T-helper 17 cell (primary cell): ENCODE results near the gene KISS1R. TPM values are rescaled to one million over a fixed set of nuclear protein-coding genes. Genes with fewer than 3 reads are reported as not detected.
A peak's percentile ranks its signal among the peaks of the same experiment; 100 is the strongest.

Source experiments
- ATAC-seq: fragments of 150-1000 bp; cut with Tn5 transposase; 2 replicates; pipeline ENCODE4 v1.10.0; 2021; ENCODE audit warnings: mild to moderate bottlenecking, moderate library complexity
- DNase-seq, 3 donors: peaks; one replicate each; pipeline versions ENCODE4 v3.0.0 to v3.0.0-alpha.2; 2020 to 2021
- H3K9me3 ChIP-seq: one replicate; pipeline ENCODE4 v1.7.0; 2013; ENCODE audit warnings: low read length, mild to moderate bottlenecking; ENCODE audit not compliant: control insufficient read depth, poor library complexity, severe bottlenecking
- H3K27ac Mint-ChIP-seq: one replicate; pipeline ENCODE4 v1.8.0; 2022; ENCODE audit warnings: mild to moderate bottlenecking, moderate library complexity, mixed read lengths
- H3K27me3 Mint-ChIP-seq: one replicate; pipeline ENCODE4 v1.8.0; 2022; ENCODE audit warnings: mixed read lengths
- H3K36me3 Mint-ChIP-seq: one replicate; pipeline ENCODE4 v1.8.0; 2022; ENCODE audit warnings: low read depth, mixed read lengths
- H3K4me1 Mint-ChIP-seq: one replicate; pipeline ENCODE4 v1.8.0; 2022; ENCODE audit warnings: mild to moderate bottlenecking, mixed read lengths
- H3K4me3 Mint-ChIP-seq: one replicate; pipeline ENCODE4 v1.8.0; 2022; ENCODE audit warnings: mild to moderate bottlenecking, moderate library complexity, mixed read lengths
- total RNA-seq, 4 donors: library from RNA in 2 of 4; stranded (reverse) in 2 of 4; gene quantifications; one replicate each; pipeline ENCODE4 v1.2.3 and lab custom pipeline; 2022 to 2026

The KISS1R gene
- total RNA-seq, 2 donors from 2014 or later, result 0.94 to 0.99 TPM

DNA sequence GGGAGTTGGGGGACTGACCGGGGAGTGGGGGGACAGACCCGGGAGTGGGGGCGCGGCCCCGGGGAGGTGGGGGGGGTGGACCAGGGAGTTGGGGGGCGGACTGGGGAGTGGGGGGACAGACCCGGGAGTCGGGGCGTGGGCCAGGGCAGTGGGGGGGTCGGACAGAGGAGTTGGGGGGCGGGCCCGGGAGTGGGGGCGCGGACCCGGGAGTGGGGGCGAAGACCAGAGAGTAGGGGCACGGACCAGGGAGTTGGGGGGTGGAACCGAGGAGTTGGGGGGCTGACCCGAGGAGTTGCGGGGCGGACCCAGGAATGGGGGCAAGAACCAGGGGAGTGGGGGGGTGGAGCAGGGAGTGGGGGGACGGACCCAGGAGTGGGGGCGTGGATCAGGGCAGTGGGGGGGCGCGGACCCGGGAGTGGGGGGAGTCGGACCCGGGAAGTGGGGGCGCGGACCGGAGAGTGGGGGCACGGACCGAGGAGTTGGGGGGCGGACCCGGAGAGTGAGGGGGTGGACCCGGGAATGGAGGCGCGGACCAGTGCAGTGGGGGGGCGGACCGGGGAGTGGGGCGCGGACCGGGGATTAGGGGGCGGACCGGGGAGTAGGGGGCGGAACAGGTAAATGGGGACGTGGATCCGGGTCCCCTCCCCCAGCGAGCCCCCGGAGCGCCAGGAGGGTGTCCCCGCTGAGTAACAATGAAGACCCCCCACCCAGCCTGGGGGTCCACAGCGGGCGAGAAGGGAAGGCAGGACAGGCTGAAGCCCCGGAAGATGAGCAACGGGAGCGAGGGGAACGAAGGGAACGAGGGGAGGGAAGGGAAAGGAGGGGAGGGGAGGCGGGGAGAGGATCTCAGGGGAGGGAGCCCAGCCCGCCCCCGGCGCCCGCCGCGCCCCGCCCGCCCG is 4.7 kb upstream of the KISS1R start:
- Mint-ChIP-seq H3K27ac (peak overlapping the region; percentile 89), H3K4me1 (peaks cover 27% of the 10 kb centered on the region), H3K36me3 (peaks cover 6% of the 10 kb centered on the region), H3K27me3 (no peaks in the 10 kb centered on the region), H3K4me3 (peak overlapping the region; percentile 92)
- ATAC-seq, result no peak
- no peaks in the 10 kb centered on the region for H3K9me3 ChIP-seq
- DNase-seq, result peak in 1 of 3 donors; percentile 39

DNA sequence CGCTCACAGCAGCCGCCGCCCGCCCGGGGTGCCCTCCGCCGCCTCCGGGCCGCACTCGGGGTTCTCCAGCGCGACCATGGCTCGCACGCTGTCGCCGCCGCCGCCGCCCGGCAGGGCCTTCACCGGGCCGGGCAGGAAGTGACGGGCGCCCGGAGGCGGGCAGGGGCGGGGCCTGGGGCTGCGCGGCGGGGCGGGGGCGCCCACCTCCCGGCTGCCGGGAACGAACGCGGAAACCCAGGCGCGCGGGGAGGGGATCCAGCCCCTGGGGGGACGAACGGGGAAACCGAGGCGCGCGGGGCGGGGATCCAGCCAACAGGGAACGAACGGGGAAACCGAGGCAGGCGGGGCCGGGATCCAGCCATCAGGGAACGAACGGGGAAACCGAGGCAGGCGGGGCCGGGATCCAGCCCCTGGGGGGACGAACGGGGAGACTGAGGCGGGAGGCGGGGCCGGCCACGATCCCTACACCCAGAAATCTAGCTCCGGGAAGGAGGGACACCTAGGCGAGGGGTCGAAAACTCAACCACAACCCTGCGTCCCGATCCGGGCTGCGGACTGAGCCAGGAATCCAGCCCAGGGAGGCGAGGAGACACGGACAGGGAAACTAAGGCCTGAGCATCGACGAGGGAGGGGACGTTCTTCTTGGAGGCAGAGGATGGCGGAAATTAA is 3.9 kb upstream of the KISS1R start, which contains the start of gene R3HDM4:
Gene R3HDM4, minus strand, starts transcription at position 140 of the 669 bp plus-strand sequence. Its CDS starts 62 bp downstream, at position 78.
- DNase-seq (peak; percentile 80 to 88 (median 85)), ATAC-seq (peak; percentile 62)
- peak within 1 kb of the TSS; percentile 92 for H3K4me3 Mint-ChIP-seq
- no peaks in the 10 kb centered on the region for H3K27me3 Mint-ChIP-seq
- peaks cover 25% of the 10 kb centered on the region for H3K4me1 Mint-ChIP-seq
- no peaks in the 10 kb centered on the region for H3K9me3 ChIP-seq
- H3K27ac Mint-ChIP-seq, result peak within 1 kb of the TSS; percentile 89
- H3K36me3 Mint-ChIP-seq, result peaks cover 6% of the 10 kb centered on the region

DNA sequence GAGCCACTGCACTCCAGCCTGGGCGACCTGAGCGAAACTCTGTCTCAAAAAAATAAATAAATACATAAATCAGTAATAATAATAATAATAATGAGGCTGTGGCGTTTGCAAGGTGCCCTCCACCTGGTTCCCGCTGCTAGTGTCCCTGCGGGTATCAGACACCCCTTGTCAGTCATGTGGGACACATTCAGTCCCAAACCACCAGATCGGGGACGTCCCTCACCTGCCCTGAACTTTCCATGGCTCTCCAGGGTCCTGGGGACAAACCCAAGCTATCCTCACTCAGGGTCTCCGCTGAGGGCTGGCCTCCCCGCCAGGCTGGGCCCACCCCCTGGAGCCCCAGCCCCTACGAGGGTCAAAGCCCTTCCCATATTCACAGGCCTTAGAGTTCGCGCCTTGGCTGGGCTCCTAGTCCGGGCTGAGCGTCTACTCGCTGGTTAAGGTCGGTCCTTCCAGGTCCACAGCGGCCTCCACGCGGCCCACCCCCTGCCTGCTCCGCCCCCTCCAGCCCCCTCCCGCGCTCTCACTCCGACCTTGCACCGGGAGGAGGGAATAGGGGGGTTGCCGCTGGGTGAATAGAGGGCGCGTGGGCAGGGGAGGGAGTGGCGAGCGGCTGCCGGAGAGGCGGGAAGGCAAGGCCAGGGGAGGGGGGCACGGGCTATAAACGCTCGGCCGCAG is 349 bp upstream of the KISS1R start:
- Mint-ChIP-seq H3K27me3 (no peaks in the 10 kb centered on the region), H3K27ac (no peak overlapping the region), H3K36me3 (peaks cover 2% of the 10 kb centered on the region), H3K4me1 (peaks cover 12% of the 10 kb centered on the region), H3K4me3 (peak overlapping the region; percentile 67)
- H3K9me3 ChIP-seq, result no peaks in the 10 kb centered on the region
- DNase-seq, result no peak
- ATAC-seq, result no peak

DNA sequence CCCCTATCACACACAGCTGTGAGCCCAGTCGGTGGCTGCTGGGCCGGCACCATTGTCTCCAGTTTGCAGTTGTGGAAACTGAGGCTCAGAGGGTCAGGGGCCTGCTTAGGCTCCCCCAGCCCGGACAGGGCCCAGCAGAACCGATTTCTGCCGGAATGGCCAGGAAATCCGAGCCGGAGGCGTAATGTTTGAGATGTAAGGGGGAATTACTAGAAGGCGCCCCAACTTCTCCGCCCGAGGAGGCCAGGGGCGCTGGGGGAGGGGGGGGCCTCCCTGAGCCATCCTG is 962 bp downstream of the KISS1R start:
- no peak for ATAC-seq
- Mint-ChIP-seq H3K27me3 (no peaks in the 10 kb centered on the region), H3K4me1 (peaks cover 15% of the 10 kb centered on the region), H3K27ac (no peak overlapping the region), H3K36me3 (peaks cover 2% of the 10 kb centered on the region), H3K4me3 (peak overlapping the region; percentile 87)
- no peaks in the 10 kb centered on the region for H3K9me3 ChIP-seq
- DNase-seq, result no peak

DNA sequence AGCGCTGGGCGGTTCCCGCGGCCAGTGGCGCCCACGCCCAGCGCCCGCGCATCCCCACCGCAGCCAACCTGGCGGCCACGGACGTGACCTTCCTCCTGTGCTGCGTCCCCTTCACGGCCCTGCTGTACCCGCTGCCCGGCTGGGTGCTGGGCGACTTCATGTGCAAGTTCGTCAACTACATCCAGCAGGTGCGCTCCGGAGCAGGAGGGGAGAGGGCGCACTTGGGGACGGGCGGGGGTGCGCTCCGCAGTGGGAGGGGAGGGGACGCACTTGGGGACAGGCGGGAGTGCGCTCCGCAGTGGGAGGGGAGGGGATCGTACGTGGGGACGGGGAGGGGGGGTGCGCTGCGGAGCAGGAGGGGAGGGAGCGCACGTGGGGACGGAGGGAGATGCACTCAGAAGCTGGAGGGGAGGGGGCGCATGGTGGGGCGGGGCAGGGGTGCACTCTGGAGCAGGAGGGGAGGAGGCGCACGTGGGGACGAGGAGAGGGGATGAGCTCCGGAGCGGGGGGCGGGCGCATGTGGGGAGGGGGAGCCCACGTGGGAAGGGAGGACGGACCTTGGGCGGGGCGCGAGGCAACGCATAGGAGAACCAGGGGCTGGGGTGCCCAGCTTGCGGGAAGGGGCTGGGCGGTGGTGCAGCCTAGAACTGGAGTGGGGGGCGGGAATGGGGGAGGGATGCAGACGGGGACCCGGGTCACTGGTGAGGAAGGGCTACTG is 1.5 kb downstream of the KISS1R start:
- DNase-seq, result no peak

DNA sequence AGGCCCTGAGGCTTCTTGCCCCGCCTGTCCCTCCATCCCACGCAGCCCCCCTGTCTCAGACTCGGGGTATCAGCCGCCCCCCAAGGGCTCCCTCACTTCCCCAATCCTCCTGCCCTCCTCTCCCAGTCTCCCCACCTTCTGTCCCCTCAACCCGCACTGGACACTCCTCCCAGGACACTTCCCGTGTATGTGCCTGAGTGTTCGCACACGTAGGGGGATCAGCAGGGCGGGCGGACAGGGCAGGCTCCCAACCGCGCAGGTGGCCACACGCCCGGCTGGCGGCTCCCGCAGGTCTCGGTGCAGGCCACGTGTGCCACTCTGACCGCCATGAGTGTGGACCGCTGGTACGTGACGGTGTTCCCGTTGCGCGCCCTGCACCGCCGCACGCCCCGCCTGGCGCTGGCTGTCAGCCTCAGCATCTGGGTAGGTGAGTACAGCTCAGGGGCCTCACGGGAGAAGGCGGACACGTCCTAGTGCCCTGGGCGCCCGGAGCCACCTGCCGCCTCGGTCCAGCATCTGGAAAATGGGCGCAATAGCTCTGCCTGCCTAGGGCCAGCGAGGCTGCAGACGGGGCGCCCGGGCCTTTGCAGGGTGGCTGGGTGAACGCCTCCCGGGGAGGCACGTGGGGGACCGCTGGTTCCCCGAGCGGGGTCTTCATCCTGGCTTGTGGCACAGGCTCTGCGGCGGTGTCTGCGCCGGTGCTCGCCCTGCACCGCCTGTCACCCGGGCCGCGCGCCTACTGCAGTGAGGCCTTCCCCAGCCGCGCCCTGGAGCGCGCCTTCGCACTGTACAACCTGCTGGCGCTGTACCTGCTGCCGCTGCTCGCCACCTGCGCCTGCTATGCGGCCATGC is 2.3 kb downstream of the KISS1R start:
- Mint-ChIP-seq H3K36me3 (peaks cover 2% of the 10 kb centered on the region), H3K27ac (no peak overlapping the region), H3K27me3 (no peaks in the 10 kb centered on the region), H3K4me1 (peaks cover 16% of the 10 kb centered on the region), H3K4me3 (peak overlapping the region; percentile 63)
- DNase-seq (no peak), ATAC-seq (peak; percentile 64)
- H3K9me3 ChIP-seq, result no peaks in the 10 kb centered on the region

More for the DNA sequence above, 1.5 kb downstream of the KISS1R start:
- Mint-ChIP-seq H3K27me3 (no peaks in the 10 kb centered on the region), H3K27ac (no peak overlapping the region), H3K4me1 (peaks cover 14% of the 10 kb centered on the region), H3K4me3 (peak overlapping the region; percentile 63), H3K36me3 (peaks cover 2% of the 10 kb centered on the region)
- ATAC-seq, result no peak
- no peaks in the 10 kb centered on the region for H3K9me3 ChIP-seq

DNA sequence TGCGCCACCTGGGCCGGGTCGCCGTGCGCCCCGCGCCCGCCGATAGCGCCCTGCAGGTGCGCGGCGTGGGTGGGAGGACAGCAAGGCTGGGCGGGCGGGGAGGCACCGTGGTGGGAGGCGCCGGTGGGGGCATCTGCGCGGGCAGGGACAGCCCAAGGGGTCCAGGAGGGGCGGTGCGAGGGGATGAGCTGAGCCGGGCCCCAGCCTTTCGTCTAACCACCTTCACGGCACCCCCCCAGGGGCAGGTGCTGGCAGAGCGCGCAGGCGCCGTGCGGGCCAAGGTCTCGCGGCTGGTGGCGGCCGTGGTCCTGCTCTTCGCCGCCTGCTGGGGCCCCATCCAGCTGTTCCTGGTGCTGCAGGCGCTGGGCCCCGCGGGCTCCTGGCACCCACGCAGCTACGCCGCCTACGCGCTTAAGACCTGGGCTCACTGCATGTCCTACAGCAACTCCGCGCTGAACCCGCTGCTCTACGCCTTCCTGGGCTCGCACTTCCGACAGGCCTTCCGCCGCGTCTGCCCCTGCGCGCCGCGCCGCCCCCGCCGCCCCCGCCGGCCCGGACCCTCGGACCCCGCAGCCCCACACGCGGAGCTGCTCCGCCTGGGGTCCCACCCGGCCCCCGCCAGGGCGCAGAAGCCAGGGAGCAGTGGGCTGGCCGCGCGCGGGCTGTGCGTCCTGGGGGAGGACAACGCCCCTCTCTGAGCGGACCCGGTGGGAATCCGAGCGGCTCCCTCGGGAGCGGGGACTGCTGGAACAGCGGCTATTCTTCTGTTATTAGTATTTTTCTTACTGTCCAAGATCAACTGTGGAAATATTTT is 3.1 kb downstream of the KISS1R start:
- H3K9me3 ChIP-seq, result no peaks in the 10 kb centered on the region
- no peaks in the 10 kb centered on the region for H3K36me3 Mint-ChIP-seq
- no peaks in the 10 kb centered on the region for H3K27me3 Mint-ChIP-seq
- H3K4me1 Mint-ChIP-seq, result peaks cover 12% of the 10 kb centered on the region
- peak overlapping the region; percentile 89 for H3K4me3 Mint-ChIP-seq
- ATAC-seq (peak; percentile 64), DNase-seq (peak; percentile 58 to 67 (median 60))
- H3K27ac Mint-ChIP-seq, result peak overlapping the region; percentile 91

DNA sequence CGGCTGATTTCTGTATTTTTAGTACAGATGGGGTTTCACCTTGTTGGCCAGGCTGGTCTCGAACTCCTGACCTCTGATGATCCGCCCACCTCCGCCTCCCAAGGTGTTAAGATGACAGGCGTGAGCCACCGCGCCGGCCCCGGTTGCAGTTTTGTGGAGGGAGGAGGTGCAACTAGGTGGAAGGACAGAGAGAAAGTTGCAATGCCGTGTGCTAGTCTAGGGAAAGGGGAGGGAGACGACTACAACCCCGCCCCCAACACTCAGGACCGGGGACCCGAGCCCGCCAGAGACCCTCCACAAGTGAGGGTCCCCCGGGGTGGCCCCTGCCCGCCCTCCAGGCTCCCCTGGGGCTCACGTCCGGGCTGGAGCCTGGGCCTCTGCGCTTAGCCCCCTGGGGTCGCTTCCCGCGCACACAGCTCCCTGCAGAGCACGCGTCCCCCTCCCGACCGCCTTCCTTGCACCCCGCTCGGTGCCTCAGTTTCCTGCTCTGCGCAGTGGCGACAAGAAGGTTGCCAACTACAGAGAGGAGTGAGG is 7.5 kb downstream of the KISS1R start:
- H3K4me3 Mint-ChIP-seq, result peak overlapping the region; percentile 89
- peaks cover 10% of the 10 kb centered on the region for H3K4me1 Mint-ChIP-seq
- H3K27me3 Mint-ChIP-seq, result no peaks in the 10 kb centered on the region
- H3K27ac Mint-ChIP-seq, result no peak overlapping the region
- H3K9me3 ChIP-seq, result no peaks in the 10 kb centered on the region
- DNase-seq, result no peak
- ATAC-seq, result no peak
- no peaks in the 10 kb centered on the region for H3K36me3 Mint-ChIP-seq

DNA sequence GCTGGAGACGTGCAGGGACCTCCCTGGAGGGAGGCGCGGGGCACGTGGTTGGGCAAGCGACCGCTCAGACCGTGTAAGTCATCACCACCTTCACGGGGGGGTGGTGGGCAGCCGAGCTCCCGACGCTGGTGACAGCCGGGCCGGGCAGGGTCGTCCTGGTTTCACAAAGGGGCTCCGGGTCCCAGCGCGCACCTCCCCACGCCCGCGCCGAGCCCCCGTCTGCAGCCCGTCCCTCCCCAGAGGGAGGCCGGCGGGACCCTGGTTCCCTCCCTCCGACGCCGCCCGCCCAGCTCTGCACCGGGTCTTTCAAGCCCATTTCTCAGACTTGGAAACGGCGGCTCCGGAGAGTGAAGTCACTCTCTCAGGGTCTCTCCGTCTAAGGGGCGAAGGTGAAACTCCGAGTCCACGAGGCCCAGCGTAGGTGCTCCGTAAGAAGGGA is 8.0 kb downstream of the KISS1R start:
- H3K27ac Mint-ChIP-seq, result no peak overlapping the region
- ATAC-seq, result peak; percentile 66

DNA sequence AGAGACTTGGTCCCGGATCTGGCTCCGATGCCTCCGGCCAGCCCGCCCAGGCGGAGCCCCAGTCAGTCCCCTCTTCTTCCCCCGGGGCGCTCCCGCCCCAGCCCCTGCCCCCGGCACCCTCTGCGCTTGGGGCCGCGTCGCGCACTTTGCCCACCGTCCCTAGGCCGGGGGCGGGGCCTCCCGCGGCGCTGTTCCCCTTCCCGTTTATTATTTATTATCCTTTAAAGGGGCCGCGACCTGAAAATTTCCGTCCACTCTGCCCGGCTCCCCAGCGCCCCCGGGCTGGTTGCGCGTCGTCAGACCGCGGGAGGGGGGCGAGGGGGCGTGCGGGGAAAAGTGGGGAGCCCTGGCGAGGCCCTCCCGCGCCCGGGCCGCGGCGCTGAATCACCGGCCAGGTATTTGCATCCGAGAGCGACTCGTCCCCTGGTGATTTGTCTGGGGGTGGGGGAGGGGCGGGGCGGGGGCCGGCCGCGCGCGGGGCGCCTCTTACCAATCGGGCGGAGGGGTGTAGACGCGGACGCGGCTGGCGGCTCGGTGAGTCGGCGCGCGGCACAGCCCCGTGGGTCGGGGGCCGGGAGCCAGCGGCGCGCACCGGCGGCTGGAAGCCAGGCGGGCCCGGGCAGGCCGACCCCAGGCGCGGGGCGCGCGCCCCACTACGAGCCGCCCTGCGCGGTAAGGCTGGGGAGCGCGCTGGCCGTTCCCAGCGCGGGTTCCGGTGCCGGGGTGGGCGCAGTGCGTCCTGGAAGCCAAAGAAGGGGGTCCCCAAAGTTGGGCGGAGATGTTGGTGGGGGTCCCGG is 8.6 kb downstream of the KISS1R start, which contains the start of gene ARID3A:
Gene ARID3A, plus strand, starts transcription at position 510 of the 797 bp plus-strand sequence. CDS start 3,494 bp downstream, outside the sequence.
- Mint-ChIP-seq H3K36me3 (no peaks in the 10 kb centered on the region), H3K27ac (peak within 1 kb of the TSS; percentile 24), H3K27me3 (no peaks in the 10 kb centered on the region), H3K4me1 (peaks cover 10% of the 10 kb centered on the region), H3K4me3 (peak within 1 kb of the TSS; percentile 89)
- ATAC-seq (peak; percentile 80), DNase-seq (peak; percentile 61 to 65 (median 63))
- no peaks in the 10 kb centered on the region for H3K9me3 ChIP-seq

More for the DNA sequence above, 8.0 kb downstream of the KISS1R start:
- no peak for DNase-seq
- Mint-ChIP-seq H3K27me3 (no peaks in the 10 kb centered on the region), H3K4me3 (peak overlapping the region; percentile 89), H3K4me1 (peaks cover 10% of the 10 kb centered on the region), H3K36me3 (no peaks in the 10 kb centered on the region)
- no peaks in the 10 kb centered on the region for H3K9me3 ChIP-seq

DNA sequence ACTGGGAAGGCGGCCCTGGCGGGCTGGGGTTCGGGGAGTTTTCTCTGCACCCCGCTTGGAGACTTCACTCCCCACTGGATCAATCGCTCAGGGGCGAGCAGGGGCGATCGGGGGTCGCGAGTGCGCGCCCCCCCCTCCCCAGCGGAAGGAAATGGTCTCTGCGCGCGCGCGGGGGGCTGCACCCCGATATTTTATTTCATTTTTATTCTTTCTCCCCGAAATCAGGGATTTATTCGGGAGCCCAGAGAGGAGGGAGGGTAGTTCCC is 9.1 kb downstream of the KISS1R start:
- Mint-ChIP-seq H3K27me3 (no peaks in the 10 kb centered on the region), H3K4me1 (peaks cover 8% of the 10 kb centered on the region), H3K36me3 (no peaks in the 10 kb centered on the region), H3K27ac (peak overlapping the region; percentile 24), H3K4me3 (peak overlapping the region; percentile 84)
- no peaks in the 10 kb centered on the region for H3K9me3 ChIP-seq
- ATAC-seq (no peak), DNase-seq (no peak)
